Suprapubic skin (tissue), 4 donors: ENCODE data around the gene NOTO. TPM values are rescaled to one million over a fixed set of nuclear protein-coding genes. Genes with fewer than 3 reads are reported as not detected.

ENCODE experiments used
- DNase-seq, 2 donors: peaks; one replicate each; pipeline ENCODE4 v3.0.0-alpha.2; 2019; ENCODE audit warnings: low spot score in 2 of 2
- H3K27ac ChIP-seq: fragments of 200-600 bp; sonication (generic); one replicate; pipeline ENCODE4 v1.5.1; 2019
- H3K27me3 ChIP-seq: fragments of 200-600 bp; sonication (generic); one replicate; pipeline ENCODE4 v1.5.1; 2019
- H3K36me3 ChIP-seq: fragments of 200-600 bp; sonication (generic); one replicate; pipeline ENCODE4 v1.5.1; 2019
- H3K4me1 ChIP-seq: fragments of 200-600 bp; sonication (generic); one replicate; pipeline ENCODE4 v1.5.1; 2019
- H3K4me3 ChIP-seq: fragments of 200-600 bp; sonication (generic); one replicate; pipeline ENCODE4 v1.5.1; 2019; ENCODE audit warnings: mild to moderate bottlenecking
- H3K9me3 ChIP-seq: fragments of 200-600 bp; sonication (generic); one replicate; pipeline ENCODE4 v1.5.1; 2019
- CTCF ChIP-seq, 2 donors: fragments of 200-600 bp in 1 of 2; fragments of 450-650 bp in 1 of 2; sonication (generic) in 1 of 2; IDR thresholded peaks; one replicate each; pipeline ENCODE4 v1.5.1; 2016 to 2019; ENCODE audit warnings: antibody characterized with exemption in 2 of 2, mild to moderate bottlenecking in 1 of 2, moderate library complexity in 1 of 2
- EP300 ChIP-seq: sonication (generic); formaldehyde crosslinking; IDR thresholded peaks from one replicate; pipeline ENCODE4 v1.6.1; 2017; ENCODE audit warnings: antibody characterized with exemption
- POLR2A ChIP-seq, 2 donors: fragments of 450-650 bp; IDR thresholded peaks; one replicate each; pipeline ENCODE4 v1.6.1; 2017; ENCODE audit warnings: antibody characterized with exemption in 2 of 2, mild to moderate bottlenecking in 2 of 2, moderate library complexity in 2 of 2
- POLR2AphosphoS5 ChIP-seq, 3 donors: sonication (generic); formaldehyde crosslinking; IDR thresholded peaks; one replicate each; pipeline ENCODE4 v1.6.1; 2017; ENCODE audit warnings: antibody characterized with exemption in 3 of 3
- WGBS: methylation state at CpG from one replicate; pipeline ENCODE4 v1.1.5; 2018; 5-methylcytosine and 5-hydroxymethylcytosine counted together
- total RNA-seq, 4 donors: library from RNA; depleted of rRNA; stranded (reverse); fragments of >200 nt; gene quantifications; one replicate each; pipeline ENCODE4 v1.1.0, GENCODE V29; 2016

Gene NOTO
- total RNA-seq, 4 donors from 2014 or later, result not detected

- DNase-seq, result no peak
- TF ChIP-seq EP300, result no peak
- TF ChIP-seq POLR2AphosphoS5 (IDR thresholded peaks at IDR 0.05), result no peak
- TF ChIP-seq POLR2A (IDR thresholded peaks at IDR 0.05), result no peak
- TF ChIP-seq CTCF (IDR thresholded peaks at IDR 0.05), result no peak
- Histone ChIP-seq H3K36me3 (peaks cover 65% of the 10 kb centered on the region), H3K9me3 (no peaks in the 10 kb centered on the region), H3K27ac (no peak overlapping the region), H3K4me3 (no peak overlapping the region), H3K27me3 (no peaks in the 10 kb centered on the region), H3K4me1 (peaks cover 7% of the 10 kb centered on the region)
- WGBS, result 72% methylated on average over 14 of the region's 14 CpGs
These were observed 26.3 kb downstream of the NOTO start for GRCh38 chr2:73228631-73229030.

GRCh38 chr2:73232403-73233153 lies 30.2 kb downstream of the NOTO start:
- TF ChIP-seq POLR2AphosphoS5 (IDR thresholded peaks at IDR 0.05) (no peak), POLR2A (IDR thresholded peaks at IDR 0.05) (no peak), EP300 (no peak), CTCF (IDR thresholded peaks at IDR 0.05) (no peak)
- Histone ChIP-seq H3K36me3 (peaks cover 25% of the 10 kb centered on the region), H3K4me3 (peak overlapping the region; percentile 94), H3K27me3 (no peaks in the 10 kb centered on the region), H3K27ac (peak overlapping the region; percentile 95), H3K4me1 (peaks cover 32% of the 10 kb centered on the region), H3K9me3 (no peaks in the 10 kb centered on the region)
- 3% methylated on average over 13 of the region's 37 CpGs for WGBS
- DNase-seq, result peak in 1 of 2 donors; percentile 77

GRCh38 chr2:73233154-73233931 lies 31.0 kb downstream of the NOTO start, which contains the start of gene PRADC1:
Gene PRADC1, minus strand, starts transcription at chr2:73233239. Its CDS starts 79 bp downstream, at chr2:73233160.
- Histone ChIP-seq H3K27me3 (no peaks in the 10 kb centered on the region), H3K36me3 (peaks cover 18% of the 10 kb centered on the region), H3K4me3 (peak within 1 kb of the TSS; percentile 94), H3K4me1 (peaks cover 32% of the 10 kb centered on the region), H3K27ac (peak within 1 kb of the TSS; percentile 95), H3K9me3 (no peaks in the 10 kb centered on the region)
- WGBS, result 0% methylated on average over 38 of the region's 67 CpGs
- TF ChIP-seq CTCF (IDR thresholded peaks at IDR 0.05) (no peak), POLR2A (IDR thresholded peaks at IDR 0.05) (peak in 1 of 2 donors; percentile 32), POLR2AphosphoS5 (IDR thresholded peaks at IDR 0.05) (peak in 2 of 3 donors; percentile 19 to 42), EP300 (no peak)
- DNase-seq, result peak; percentile 99 to 100

- DNase-seq, result peak; percentile 93 to 94
- no peaks in the 10 kb centered on the region for H3K9me3 ChIP-seq
These were observed 31.8 kb downstream of the NOTO start, which contains the start of gene CCT7 for GRCh38 chr2:73233932-73234832. Gene CCT7, plus strand, starts transcription at chr2:73234308. Its CDS starts 71 bp downstream, at chr2:73234379.

More at GRCh38 chr2:73233932-73234832, 31.8 kb downstream of the NOTO start, which contains the start of gene CCT7:
- 0% methylated on average over 33 of the region's 69 CpGs for WGBS
- peak within 1 kb of the TSS; percentile 95 for H3K27ac ChIP-seq
- no peaks in the 10 kb centered on the region for H3K27me3 ChIP-seq
- TF ChIP-seq EP300 (no peak), POLR2A (IDR thresholded peaks at IDR 0.05) (peak; percentile 23 to 77), POLR2AphosphoS5 (IDR thresholded peaks at IDR 0.05) (peak in 2 of 3 donors; percentile 38 to 65), CTCF (IDR thresholded peaks at IDR 0.05) (no peak)
- peak within 1 kb of the TSS; percentile 94 for H3K4me3 ChIP-seq
- H3K4me1 ChIP-seq, result peaks cover 32% of the 10 kb centered on the region
- H3K36me3 ChIP-seq, result peaks cover 15% of the 10 kb centered on the region
